ENCODE measurements around the gene TTC6.

Gene TTC6

DNA sequence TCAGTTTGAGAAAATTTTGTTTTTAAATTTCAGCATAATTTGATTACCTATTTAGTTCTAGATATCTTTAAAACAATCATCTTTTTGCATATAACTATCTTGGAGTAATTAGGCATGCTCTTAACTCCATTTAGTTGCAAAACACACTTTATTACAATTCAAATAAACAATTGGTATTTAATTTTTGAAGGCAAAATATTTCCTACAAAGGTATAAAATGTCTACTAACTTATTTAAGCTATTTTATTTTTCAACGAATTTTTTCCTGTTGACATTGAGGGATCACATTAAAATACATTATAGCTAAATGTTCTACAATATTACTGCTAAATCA lies 8.7 kb upstream of the TTC6 start:
- no peak for DNase-seq

GRCh38 chr14:37587131-37587803 lies 8.2 kb upstream of the TTC6 start:
- no peak for DNase-seq

DNA sequence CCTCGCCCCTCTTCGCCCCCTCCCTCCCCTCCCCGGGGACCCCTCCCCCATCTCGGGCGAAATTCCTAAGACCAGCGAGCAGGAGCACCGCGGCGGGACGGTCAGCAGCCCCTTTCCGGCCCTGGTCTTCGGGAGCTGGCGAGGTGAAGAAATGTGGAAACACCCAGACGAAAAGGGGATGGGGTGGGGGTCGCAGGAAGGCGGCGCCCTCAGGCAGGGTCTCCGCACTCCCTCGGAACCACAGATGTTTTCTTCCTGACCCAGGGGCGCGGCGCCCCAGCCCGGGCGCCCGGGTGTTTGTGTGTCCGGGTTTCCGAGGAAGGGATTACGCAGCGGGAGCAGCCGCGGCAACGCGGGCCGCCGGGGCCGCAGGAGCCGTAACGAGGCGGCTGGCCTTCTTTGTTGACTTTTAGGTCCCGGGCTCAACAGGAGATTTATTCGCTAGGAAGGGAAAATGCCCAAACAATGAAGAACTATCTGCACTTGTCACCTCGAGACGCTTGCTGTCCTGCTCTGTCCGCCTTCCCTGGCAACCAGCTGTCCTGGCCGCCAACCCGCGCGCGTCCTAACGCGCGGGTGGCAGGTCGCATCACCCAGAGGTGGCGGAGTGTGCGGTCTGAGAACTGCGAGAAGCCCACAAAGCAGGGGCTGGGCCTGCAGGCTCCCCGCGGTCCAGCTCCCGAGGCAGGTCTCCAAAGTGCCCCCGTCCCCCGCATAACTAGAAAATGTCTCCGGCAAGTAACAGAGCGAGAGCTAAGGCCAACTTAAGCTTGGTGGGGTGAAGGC lies 7.4 kb upstream of the TTC6 start:
- no peak for DNase-seq

DNA sequence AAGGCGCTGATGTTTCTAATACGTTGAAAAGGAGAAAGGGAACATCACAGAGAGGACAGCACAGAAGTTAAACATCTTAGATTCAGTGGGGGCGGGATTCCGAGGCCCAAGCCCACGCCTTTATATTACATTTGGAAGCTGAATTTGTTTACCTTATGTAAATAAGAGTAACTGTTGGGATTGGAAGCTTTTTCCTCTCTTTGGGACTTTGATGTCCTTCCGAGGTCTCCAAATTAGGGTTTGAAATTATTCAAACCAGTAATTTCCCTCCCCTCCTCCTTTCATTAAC lies 6.8 kb upstream of the TTC6 start:
- no peak for DNase-seq

DNA sequence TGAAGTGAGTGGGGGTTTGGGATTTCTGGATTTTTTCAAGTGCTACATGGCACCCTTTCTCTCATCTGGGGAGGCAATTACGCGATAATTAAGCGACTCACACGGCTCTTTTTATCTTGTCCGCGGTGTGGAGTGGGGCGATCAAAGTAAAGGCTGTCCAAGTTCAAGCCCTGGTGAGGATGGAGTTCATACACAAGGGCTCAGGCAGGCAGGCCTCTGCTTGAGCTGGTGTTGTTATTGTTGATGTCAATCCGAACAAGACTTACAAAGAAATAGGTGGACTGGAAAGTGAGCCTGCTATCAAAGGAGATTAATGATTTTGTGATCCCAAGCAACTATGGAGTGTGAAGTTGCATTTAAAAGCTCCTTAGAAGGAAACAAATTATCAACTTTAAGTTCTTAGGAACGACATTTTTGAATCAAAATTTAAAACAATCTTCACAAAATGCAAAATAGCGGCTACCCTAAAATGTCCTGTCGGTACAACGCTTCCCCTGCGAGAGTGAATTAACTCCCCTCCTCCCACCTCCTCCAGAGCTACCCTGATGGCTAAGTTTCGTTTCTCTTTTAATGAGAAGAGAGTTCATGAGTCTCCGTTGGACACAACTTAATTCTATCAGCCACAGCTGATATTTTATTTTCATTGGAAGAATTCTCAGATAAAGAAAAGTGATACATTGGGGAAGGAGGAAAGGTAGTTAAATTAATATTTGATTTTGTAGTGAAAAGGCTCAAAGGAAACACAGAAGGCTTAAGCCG lies 6.3 kb upstream of the TTC6 start:
- no peak for DNase-seq

DNA sequence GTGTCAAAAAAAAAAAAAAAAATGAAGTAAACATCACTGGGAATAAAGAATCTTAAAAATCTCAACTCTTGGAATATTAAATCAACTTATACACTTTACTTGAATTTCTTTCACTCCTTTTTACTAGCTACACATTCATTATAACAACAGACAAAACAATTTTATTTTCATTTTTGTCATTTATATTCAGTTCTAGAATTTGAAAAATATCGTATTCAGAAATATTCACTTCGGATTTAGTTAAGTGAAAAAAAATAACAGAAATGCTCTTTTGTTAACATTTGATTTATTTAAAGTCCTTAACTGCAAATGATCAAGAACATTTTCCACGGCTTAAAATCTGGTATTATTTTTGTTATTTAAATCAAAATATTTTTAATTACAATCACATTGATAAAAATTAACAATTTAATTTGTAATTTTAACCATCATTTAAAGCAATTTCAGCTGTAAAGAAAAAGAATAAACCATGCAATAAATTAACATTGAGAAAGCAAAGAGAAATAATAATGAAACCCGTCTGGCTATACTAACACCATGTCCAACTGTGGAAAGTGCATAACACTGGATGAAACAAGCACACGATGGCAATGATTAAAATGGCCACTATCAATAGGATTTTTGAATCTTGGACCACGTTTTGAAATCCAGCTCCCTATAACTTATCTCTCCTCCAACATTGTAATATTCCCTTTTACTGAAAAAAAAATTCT lies 5.6 kb upstream of the TTC6 start:
- DNase-seq: no peak

DNA sequence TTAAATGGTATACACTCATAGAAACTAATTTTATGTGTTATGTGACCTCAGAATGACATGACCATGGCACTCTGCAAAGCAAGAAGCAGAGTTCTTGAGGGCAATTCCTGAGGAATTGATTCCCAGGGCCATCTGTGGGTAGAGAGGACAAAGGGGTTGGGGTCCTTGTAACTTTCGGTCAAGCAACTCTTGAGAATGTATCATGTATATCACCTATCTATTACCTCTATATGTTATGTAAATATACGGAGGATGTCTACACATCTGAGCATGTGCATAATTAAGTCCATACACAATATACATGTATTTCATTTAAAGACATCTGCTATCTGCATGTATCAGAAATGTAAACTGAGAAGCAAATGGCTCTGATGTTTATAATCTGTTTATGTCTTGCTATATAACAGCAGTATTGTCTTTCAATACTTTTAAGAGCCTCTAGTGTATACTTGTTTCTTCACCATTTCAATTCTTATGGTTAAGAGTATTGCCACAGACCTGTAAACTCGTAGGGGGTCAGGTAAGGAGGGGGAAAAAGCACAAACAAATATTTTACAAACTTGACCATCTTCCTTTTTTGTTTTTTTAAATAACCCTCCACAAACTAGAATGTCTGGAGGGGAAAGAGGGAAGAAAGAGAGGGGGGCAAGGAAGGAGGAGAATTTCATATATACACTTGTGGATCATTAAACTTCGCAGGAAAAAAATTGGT lies 4.8 kb upstream of the TTC6 start:
- DNase-seq: no peak

- DNase-seq: no peak
Observed at GRCh38 chr14:37591311-37591940, 4.0 kb upstream of the TTC6 start.

- DNase-seq: no peak
Observed at GRCh38 chr14:37591941-37592481, 3.4 kb upstream of the TTC6 start.

GRCh38 chr14:37592482-37593408 lies 2.7 kb upstream of the TTC6 start:
- no peak for DNase-seq

- no peak for DNase-seq
Observed at GRCh38 chr14:37593511-37594237, 1.8 kb upstream of the TTC6 start.

DNA sequence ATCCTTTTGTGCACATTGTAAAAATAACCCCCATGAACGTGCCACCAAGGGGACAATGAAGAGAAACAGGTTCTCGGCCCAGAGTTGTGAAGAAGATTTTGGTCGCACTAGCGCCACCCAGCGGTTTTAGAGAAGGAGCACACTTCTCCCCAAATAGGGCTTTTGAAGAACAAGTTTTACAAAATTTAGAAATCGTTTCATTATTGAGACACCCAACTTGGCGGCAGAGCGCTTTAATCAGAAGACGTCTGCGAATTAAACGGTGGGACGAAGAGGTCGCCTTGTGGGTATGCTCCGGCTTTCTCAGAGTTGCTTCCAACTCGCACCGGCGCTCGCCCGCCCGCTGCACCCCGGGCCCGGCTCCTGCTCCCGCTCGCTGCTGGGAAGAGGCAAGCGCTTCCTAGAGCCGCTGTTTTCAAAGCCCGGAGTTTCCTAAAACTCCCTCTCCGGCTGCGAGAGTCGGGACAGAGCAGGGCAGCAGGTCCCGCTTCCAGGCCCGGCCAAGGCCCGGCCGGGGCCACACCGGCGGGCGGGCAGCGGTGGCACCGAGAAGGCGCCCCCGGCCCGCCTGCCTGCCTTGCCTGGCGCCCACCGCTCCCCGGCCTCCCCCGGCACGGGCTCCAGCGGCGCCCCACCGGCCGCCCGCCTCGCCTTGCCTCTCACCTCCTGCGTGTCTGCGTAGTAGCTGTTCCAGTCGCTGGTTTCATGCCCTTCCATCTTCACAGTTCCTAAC lies 1.0 kb upstream of the TTC6 start:
- DNase-seq: peak; percentile 75

DNA sequence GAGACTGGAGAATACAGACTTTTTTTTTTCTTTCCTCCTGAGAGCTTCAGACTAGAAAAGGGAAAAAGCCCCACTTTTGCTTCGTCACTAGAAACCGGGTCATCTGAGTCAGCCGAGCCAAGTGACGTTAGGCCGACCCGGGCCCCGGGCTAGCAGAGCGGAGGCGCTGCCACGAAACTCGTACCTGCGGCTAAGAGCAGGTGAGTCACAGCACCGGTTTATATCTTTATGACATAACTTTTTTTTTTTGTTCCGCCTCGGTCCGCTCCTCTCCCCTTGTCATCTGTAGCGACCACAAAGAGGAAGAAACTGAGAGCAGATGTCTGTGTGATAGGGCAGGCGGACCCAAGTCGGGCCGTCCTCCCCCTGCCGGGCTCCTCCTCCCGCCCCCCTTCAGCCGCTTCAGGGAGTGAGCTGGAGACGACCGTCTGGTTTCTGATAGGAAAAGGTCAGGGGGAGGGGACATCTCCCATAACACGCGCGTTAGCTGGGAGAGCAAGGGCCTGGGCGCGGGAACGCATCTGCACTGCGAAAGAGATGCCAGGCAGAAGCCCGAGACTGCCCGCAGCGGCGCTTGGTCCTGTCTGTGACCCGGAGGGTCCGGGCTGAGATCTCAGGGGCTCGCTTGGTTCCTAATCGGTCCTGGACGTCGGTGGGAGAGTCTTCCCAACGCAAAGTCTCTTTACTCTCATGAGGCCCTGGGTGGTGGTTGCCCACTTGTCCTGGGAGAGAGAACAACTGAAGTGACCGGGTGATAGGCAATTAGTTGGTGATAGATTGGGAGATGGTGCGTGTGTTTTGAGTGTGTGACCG lies 586 bp downstream of the TTC6 start:
- DNase-seq: peak; percentile 22

GRCh38 chr14:37596790-37597472 lies 1.5 kb downstream of the TTC6 start:
- DNase-seq: no peak

- no peak for DNase-seq
Observed at GRCh38 chr14:37597538-37597913, 2.1 kb downstream of the TTC6 start.

DNA sequence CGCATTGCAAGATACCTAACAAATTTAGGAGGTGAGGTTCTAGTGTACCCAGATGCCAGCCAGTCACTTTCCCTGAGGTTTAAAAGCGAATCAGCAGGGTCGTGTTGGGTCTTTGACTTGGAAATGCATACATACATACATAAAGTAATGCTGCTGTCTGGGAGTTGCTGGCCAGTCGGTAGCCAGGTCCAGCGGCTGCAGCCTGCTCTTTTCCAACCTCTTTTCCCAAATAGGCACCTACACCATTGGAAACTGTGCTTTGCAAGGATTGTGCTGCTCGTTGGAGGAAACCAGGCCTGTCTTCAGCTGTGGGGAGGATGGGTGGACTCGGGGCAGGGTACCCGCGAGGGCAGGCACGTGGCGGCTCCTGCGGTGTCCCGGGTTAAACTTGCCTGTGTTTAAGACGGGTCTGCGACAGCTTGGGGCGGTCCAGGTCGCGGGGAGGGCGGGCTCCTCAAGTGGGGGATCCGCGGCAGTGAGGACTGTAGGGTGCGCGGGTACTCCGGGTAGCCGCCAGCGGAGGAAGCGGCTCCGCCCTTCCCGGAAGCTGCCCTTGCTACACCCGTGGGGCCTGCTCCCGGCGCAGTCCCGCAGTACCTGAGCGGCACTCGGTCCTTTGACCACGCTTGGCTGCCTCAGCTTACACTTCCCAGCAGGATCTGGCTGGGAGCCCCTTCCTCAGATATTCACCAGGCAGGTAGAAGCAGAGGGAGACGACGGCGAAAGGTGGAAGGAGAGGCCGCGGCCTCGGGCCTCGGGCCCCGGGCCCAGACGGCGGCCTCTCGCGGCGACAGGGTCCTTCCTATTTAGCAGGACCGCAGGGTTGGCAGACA lies 2.7 kb downstream of the TTC6 start:
- DNase-seq: no peak
